Measurements from ENCODE around the gene OVCA2.

OVCA2 gene

DNA sequence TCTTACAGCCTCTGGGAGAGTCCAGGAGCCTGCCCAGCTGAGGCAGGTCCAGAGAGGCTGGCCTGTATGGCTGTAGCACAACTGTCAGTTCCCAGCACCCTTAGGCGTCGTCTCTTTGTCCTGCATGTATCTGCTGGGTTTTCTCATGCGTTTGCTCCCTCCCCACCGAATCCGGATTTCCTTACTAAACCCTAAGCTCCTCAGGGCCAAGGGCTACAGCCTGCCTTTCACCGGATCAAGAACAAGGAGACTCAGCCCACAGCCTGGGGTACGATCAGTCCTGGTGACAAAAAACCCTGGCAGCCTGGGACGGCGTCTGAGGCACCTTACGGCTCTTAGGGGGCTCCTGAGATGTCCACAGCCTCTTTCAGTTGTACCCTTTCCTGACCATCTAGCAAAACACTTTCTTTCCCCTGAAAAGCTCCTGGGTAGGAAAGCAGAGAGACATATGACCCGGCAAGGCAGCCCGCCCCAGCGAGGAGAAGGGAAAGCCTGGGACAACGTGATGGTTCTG lies 25.3 kb downstream of the OVCA2 start:
- no peak for DNase-seq (ENCODE audit: insufficient read length, low spot score)
- FAIRE-seq = no peak
- no peak for TF ChIP-seq POLR2A (IDR thresholded peaks at IDR 0.05; ENCODE audit: low read depth, low read length)

DNA sequence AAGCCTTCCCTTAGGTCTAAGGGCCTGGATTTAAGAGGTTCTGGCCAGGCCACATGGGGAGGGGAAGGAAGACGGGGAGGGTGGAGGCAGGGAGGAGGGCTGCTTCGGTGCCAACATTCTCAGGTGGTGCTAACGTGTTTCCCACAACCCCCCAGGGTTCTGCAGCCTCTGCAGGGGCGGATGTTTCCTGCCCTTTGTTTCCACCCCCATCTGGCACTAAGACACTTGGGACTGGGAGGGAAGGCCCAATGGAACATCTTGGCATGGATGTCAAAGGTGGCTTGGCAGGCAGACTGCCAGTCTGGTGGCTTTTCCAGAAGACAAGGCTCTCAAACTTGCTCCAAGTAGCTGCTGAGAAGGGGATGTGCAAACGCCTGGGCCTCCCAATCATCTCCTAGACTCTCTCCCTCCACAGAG lies 25.8 kb downstream of the OVCA2 start:
- DNase-seq (ENCODE audit: insufficient read length, low spot score) (no peak), FAIRE-seq (no peak)
- TF ChIP-seq POLR2A (IDR thresholded peaks at IDR 0.05; ENCODE audit: low read depth, low read length) = no peak

DNA sequence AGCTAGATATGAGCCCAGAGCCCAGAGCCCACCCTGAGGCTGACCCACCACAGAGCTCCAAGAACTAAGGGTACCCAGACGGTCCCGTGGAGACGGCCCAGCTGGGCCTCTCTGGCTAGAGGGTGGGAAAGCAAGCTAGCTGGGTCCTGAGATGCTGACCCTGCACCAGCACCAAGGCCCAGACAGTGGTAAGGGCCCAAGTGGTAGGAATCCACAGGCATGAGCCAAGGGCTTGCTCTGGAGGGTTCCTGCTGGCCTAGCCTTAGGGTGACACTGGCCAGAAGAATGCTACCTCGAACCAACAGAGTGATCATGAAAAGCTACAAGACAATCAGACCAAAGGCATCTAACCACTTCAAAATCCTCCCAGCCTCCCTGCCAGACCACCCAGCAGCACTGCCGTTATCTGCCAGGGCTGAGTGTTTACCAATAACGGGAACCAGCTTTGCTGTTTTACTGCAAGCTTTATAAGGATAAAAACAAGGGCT lies 26.3 kb downstream of the OVCA2 start:
- FAIRE-seq (no peak), DNase-seq (ENCODE audit: insufficient read length, low spot score) (no peak)
- no peak for TF ChIP-seq POLR2A (IDR thresholded peaks at IDR 0.05; ENCODE audit: low read depth, low read length)

DNA sequence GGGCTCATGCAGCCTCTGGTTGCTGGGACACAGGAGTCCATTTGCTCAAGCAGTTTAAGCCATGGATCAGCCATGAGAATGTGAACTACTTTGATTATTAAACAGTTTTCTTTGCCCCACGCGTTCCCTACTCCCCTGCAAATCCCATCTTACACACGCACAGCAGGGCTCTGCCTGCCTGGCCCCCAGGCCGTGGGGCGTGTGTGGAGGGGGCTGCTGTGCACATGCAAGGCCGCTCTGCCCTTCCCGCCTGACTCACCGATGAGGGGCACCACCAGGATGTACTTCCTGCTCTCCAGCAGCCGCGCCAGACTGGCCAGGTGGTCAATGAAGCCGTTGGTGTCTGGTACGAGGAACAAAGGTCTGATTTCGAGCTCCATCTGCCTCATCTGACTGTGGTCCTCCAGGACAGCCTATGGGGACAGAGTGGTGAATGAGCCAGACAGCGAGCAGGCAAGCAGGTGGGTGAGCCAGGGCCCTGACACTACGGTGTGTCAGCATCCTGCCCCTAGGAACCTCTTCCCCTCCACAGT lies 26.8 kb downstream of the OVCA2 start:
- FAIRE-seq (no peak), DNase-seq (ENCODE audit: insufficient read length, low spot score) (no peak)
- TF ChIP-seq POLR2A (IDR thresholded peaks at IDR 0.05; ENCODE audit: low read depth, low read length) = no peak

DNA sequence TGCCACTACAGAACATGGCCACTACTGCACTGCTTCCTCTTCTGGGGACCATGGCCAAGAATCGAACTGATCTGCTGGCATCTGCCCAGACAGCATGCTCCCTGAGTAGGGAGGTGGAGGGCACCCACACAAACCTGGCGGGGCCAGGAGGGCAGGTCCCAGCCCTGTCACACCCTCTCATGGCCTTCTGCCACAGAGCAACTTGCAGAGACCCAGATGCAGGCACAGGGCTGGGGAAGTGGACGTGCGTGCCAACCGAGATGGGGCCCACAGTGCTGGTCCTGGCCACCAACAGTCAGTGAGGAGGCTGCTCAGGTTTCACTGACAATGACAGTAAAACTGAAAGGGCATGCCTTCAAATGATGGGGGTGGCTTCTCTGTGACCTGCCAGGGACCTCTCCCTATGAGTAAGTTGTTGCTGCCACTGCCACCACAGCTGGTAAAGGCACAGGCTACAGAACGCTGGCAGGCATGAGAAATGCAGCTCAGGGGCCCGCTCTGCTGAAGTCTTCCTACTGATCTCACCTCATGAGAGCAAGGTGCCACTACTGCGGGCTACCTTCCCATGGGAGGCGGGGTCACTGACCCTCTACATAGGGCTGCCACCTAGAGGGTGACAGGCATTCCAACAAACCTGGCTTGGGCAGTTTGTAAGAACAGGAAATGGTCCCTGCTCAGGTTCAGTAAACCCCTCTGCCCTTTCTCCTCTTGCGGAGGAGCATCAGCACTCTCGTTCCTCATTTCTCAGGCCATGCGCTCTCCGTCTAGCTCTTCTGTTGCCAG lies 28.6 kb downstream of the OVCA2 start:
- DNase-seq (ENCODE audit: insufficient read length, low spot score) (no peak), FAIRE-seq (no peak)
- no peak for TF ChIP-seq POLR2A (IDR thresholded peaks at IDR 0.05; ENCODE audit: low read depth, low read length)

DNA sequence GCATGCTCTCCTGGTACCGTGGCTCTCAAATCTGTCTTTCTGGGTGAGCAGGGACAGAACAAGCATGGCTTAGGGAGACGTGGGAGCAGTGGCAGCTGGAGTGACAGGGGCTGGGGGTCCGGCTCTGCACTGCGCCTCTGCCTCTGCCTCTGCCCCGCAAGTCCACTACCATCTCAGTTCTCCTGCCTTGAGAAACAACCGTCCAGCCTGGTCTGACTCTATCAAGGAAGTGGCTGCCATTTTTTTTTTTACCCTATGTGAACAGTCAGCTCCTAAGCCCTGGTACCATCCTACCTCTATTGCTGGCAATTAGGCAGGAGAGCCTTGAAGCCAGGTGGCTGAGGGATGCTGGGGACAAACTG lies 29.2 kb downstream of the OVCA2 start:
- no peak for DNase-seq (ENCODE audit: insufficient read length, low spot score)
- no peak for TF ChIP-seq POLR2A (IDR thresholded peaks at IDR 0.05; ENCODE audit: low read depth, low read length)
- no peak for FAIRE-seq

DNA sequence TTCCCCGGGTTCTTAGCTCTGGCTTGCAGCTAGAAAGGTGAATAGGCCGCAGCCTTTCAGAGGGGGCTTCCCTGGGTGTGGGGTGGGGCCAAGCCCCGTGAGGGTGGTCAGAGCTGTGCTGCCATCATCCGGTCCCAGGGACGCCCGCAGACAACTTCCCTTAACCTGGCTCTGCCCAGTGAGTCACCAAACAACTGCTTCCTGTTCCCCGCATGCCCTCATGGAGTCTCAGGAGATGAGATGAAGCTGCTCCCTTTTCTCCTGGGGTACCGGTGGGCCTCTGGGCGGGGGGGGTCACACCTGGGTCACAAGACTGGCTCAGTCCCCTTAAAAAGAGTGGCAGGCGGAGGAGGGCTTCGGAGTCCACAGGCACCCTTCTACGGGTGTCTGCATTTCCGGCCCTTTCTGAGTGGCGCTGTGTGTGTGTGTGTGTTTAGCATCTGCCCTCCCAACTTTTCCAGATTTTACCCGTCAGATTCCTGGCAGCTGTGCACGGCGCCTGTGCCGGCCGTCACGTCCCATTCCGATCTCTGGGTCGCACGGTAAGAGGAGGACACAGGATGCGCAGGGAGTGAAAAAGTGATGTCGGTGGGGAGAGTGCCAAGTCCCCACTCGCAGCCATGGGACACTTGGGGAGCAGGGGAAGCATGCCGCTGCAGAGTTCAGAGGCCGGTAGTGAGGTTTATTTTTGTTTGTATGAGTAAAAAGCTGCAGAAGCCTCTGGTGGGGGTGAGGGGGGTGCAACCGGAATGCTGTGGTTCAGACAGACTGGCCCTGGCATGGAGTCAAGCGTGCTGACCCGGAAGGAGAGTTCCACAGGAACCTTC lies 29.8 kb downstream of the OVCA2 start:
- no peak for FAIRE-seq
- DNase-seq (ENCODE audit: insufficient read length, low spot score) = no peak
- TF ChIP-seq POLR2A (IDR thresholded peaks at IDR 0.05; ENCODE audit: low read depth, low read length) = no peak

DNA sequence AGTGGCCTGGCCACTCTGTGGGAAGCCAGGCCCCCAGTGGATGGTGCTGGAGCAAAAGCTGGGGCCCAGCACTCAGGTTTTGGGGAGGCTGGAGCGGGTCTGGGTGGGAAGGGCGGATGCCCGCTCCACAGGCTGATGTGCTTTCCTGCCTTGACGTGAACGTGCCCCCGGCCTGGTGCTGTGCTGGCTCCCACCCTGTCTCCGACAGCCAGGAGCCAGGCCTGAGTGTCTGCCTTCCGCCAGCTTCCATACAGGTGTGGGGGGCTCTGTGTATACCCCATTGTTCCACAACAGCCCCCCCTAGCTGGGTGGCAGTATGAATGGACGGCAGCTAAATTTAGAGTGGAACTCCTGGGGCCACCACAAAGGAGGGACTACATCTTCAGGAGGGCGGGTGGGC lies 33.1 kb downstream of the OVCA2 start:
- no peak for DNase-seq (ENCODE audit: insufficient read length, low spot score)
- no peak for TF ChIP-seq POLR2A (IDR thresholded peaks at IDR 0.05; ENCODE audit: low read depth, low read length)
- no peak for FAIRE-seq

DNA sequence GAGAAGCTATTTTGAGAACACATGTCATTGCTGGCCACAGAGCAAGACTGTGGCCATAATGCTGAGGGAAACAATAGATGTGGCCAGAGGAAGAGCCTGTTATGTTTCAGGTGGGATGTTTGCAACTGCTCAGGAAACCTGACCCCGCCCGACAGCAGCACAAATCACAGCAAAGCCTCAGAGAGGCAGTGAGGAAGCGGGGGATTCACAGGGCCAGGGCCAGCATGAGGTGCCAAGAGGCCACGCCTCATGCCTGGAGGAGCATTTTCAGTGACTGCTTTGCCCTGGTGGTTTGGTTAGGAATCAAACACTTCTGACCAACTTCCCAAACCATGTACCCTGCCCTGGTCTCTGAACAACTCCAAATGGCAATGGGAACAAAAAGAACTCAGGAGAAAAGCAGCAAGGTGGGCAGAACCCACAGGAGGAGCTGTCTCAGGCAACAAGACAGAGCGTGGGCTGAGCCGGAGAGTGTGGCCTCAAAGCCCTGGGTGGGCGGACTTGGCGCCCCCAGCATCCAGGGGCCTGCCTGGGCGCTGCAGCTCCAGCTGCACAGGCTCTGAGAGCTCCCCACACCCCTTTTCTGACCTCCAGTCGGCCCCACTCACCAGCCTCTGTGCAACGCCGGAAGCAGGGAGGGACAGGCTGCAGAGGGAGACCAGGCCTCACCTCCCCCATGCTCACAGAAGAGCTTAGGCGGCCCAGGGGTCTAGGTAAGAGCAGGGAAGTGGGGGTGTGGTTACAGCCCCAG lies 33.7 kb downstream of the OVCA2 start:
- no peak for TF ChIP-seq POLR2A (IDR thresholded peaks at IDR 0.05; ENCODE audit: low read depth, low read length)
- no peak for DNase-seq (ENCODE audit: insufficient read length, low spot score)
- no peak for FAIRE-seq

DNA sequence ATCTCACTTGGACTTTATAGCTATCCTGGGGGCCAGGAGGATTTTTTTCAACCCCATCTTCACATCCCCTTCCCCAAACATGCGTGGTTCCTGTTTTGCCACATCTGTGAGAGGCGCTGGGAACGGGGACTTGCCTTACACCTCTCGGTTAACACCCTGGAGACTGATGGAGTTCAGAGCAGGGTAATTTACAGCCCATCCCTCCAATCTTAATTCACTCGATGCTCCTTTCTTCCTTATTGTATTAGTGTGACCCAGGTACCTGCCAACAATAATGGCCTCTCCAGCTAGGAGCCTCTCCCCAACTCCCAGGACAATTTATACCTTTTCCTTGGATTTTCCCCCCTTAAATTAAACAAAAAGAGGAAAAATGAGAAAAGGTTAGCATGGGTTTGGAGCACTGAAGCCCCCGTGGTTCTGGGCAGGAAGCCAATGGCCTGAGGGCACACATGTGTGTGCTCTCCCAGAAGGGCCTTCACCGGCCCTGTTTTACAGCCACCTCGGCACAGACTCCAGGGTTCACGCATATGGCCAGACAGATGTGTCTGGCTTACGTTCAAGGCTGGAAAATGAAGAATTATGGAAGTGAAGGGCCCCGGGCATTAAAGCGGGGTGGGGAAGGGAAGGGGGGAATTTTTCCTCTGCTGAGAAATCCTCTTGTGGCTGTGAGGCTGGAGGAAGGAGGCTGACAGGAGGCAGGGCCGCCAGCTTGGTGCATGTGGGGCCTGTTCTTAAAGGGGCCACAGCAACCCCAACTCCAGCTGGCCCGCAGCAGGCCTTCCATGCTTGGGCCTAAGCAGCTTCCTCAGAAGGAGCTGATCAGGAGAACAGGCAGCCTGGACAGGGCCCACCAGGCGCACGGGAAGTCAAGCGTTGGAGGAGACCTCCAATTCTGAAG lies 34.5 kb downstream of the OVCA2 start:
- no peak for DNase-seq (ENCODE audit: insufficient read length, low spot score)
- FAIRE-seq = no peak
- TF ChIP-seq POLR2A (IDR thresholded peaks at IDR 0.05; ENCODE audit: low read depth, low read length) = no peak

DNA sequence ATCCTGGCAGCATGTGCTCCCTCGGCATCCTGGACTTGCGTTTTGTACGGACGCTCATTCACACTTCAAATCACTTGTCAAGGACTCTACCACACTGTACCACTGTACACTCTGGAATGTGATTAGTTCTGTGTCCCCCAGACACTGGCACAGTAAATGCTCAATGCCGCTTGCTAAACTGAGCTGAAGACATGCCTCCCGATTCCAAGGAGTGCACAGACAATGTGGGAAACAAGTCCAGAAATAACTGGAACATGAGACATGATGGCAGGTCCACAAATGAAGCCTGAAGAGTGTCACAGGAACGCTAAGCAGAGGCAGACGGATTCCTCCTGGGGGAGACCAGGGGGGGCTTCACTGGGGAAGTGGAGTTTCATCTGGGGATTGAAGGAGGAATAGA lies 35.2 kb downstream of the OVCA2 start:
- no peak for DNase-seq (ENCODE audit: insufficient read length, low spot score)
- TF ChIP-seq POLR2A (IDR thresholded peaks at IDR 0.05; ENCODE audit: low read depth, low read length) = no peak
- no peak for FAIRE-seq

DNA sequence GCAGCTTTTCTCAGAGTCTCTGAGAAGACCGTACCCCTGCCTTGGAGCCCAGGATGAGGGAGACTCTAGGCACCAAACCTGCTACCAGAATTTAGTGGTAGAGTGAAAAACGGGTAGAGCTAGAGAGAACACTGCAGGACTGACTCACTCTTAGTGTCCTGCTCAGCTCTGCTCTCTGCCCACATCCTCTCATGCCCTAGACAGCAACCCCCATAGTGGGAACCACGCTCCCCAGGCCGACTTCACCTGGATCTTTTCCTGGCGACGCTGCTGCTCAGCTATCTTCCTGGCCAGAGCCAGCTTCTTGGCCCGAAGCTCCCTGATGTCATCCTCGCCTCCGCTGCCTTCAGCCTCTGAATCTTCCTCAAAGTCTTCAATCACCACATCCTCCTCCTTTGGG lies 39.7 kb downstream of the OVCA2 start:
- no peak for TF ChIP-seq POLR2A (IDR thresholded peaks at IDR 0.05; ENCODE audit: low read depth, low read length)
- FAIRE-seq = no peak

More for the DNA sequence above, 39.7 kb downstream of the OVCA2 start:
- no peak for DNase-seq (ENCODE audit: insufficient read length, low spot score)
